ENCODE data around the gene MTFR1L.

DNA sequence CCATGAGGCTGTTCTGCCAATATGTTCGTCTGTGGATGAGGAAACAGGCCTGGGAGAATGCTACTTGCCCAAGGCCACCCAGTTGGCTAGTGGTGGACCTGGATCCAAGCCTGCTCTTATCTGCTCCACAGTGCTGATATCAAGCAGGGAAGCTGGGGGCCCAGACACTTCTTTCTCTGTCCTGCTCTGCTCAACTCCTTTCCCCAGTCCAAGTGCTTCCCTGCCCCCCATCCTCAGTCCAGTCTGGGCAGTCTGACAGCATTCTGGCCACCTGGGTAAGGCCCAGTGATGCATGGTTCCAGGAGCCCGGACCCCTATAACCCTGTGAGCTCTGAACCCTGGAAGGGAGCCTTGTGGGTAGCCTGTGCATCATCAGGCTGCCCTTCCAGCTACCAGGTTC is 59.9 kb downstream of the MTFR1L start:
- TF ChIP-seq, protein P1, sequence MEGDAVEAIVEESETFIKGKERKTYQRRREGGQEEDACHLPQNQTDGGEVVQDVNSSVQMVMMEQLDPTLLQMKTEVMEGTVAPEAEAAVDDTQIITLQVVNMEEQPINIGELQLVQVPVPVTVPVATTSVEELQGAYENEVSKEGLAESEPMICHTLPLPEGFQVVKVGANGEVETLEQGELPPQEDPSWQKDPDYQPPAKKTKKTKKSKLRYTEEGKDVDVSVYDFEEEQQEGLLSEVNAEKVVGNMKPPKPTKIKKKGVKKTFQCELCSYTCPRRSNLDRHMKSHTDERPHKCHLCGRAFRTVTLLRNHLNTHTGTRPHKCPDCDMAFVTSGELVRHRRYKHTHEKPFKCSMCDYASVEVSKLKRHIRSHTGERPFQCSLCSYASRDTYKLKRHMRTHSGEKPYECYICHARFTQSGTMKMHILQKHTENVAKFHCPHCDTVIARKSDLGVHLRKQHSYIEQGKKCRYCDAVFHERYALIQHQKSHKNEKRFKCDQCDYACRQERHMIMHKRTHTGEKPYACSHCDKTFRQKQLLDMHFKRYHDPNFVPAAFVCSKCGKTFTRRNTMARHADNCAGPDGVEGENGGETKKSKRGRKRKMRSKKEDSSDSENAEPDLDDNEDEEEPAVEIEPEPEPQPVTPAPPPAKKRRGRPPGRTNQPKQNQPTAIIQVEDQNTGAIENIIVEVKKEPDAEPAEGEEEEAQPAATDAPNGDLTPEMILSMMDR (IDR thresholded peaks at IDR 0.05) = no peak
- TF ChIP-seq POLR2A (IDR thresholded peaks at IDR 0.05) = no peak

Measured in vagina (tissue), 2 donors.